BLaER1 (cell line): ENCODE measurements around the gene PKD2L1.
"Not testable (repeated sequence)": the region's sequence is repeated elsewhere in the genome, so short reads cannot be mapped to it uniquely, and the experiment has no call there.

Experiments
- H3K27ac ChIP-seq: shearing (Covaris generic); formaldehyde crosslinking; 2 replicates; pipeline ENCODE4 v1.8.1; 2022
- H3K27me3 ChIP-seq: shearing (Covaris generic); formaldehyde crosslinking; 2 replicates; pipeline ENCODE4 v1.8.1; 2022
- H3K36me3 ChIP-seq: shearing (Covaris generic); formaldehyde crosslinking; 2 replicates; pipeline ENCODE4 v1.8.1; 2022
- H3K4me1 ChIP-seq: shearing (Covaris generic); formaldehyde crosslinking; 2 replicates; pipeline ENCODE4 v1.8.1; 2022
- H3K4me2 ChIP-seq: shearing (Covaris generic); formaldehyde crosslinking; 2 replicates; pipeline ENCODE4 v1.8.1; 2022
- H3K4me3 ChIP-seq: shearing (Covaris generic); formaldehyde crosslinking; 2 replicates; pipeline ENCODE4 v1.8.1; 2022
- H3K9ac ChIP-seq: shearing (Covaris generic); formaldehyde crosslinking; 2 replicates; pipeline ENCODE4 v1.8.1; 2022
- H3K9me3 ChIP-seq: shearing (Covaris generic); formaldehyde crosslinking; 2 replicates; pipeline ENCODE4 v1.8.1; 2022
- H4K20me1 ChIP-seq: shearing (Covaris generic); formaldehyde crosslinking; 2 replicates; pipeline ENCODE4 v1.8.1; 2022
- Cebpa-rat ChIP-seq: shearing (Covaris generic); IDR thresholded peaks from 2 replicates; pipeline ENCODE4 v1.8.1; 2022

The PKD2L1 gene

DNA sequence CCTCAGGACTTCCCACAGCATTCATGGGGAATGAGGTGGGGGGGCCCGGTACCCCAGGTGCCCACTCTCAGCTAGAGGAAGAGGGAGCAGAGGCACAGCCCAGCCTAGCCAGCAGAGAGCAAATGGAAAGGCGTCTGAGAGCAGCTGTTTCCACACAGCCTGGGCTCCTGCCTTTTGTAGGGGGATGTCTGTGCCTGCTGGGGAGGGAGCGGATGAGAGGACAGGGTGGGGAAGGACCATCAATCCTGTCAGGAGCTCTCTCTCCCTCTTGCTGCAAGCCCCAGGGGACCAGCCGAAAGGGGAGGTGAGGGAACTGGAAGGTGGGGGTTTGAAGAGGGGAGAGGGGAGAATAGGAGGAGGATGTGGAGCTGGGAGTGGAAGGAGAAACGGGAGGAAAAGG is at the start of gene PKD2L1:
Gene PKD2L1, minus strand, starts transcription at position 150 of the 400 bp plus-strand sequence. Its CDS starts 125 bp downstream, at position 25.
- H3K36me3 ChIP-seq, result no peaks in the 10 kb centered on the region
- no peak within 1 kb of the TSS for H3K27ac ChIP-seq
- TF ChIP-seq Cebpa-rat, result no peak
- no peaks in the 10 kb centered on the region for H4K20me1 ChIP-seq
- no peak within 1 kb of the TSS for H3K9ac ChIP-seq
- no peak within 1 kb of the TSS for H3K4me2 ChIP-seq
- H3K9me3 ChIP-seq, result no peaks in the 10 kb centered on the region
- no peaks in the 10 kb centered on the region for H3K27me3 ChIP-seq
- no peak within 1 kb of the TSS for H3K4me3 ChIP-seq
- H3K4me1 ChIP-seq, result peaks cover 10% of the 10 kb centered on the region

GRCh38 chr10:100377830-100378229 is 47.8 kb upstream of the PKD2L1 start:
- no peak for TF ChIP-seq Cebpa-rat
- H3K36me3 ChIP-seq, result peaks cover 25% of the 10 kb centered on the region
- peaks cover 10% of the 10 kb centered on the region; the same call in 1 of the 2 replicates for H3K27me3 ChIP-seq
- H4K20me1 ChIP-seq, result peaks cover 44% of the 10 kb centered on the region
- peak overlapping the region; percentile 8; the same call in 1 of the 2 replicates for H3K4me2 ChIP-seq
- H3K4me3 ChIP-seq, result no peak overlapping the region
- H3K27ac ChIP-seq, result no peak overlapping the region
- peaks cover 38% of the 10 kb centered on the region for H3K4me1 ChIP-seq
- no peak overlapping the region for H3K9ac ChIP-seq
- no peaks in the 10 kb centered on the region for H3K9me3 ChIP-seq

GRCh38 chr10:100376656-100377055 is 46.6 kb upstream of the PKD2L1 start:
- not testable (repeated sequence) for H3K4me3 ChIP-seq, H3K4me2 ChIP-seq, H3K9me3 ChIP-seq, H3K9ac ChIP-seq, H3K27me3 ChIP-seq, H3K27ac ChIP-seq
- peaks cover 44% of the 10 kb centered on the region for H4K20me1 ChIP-seq
- peaks cover 49% of the 10 kb centered on the region for H3K4me1 ChIP-seq
- peaks cover 13% of the 10 kb centered on the region for H3K36me3 ChIP-seq

- H3K4me1 ChIP-seq, result peaks cover 68% of the 10 kb centered on the region
- not testable (repeated sequence) for H3K36me3 ChIP-seq, H3K27me3 ChIP-seq, H3K9me3 ChIP-seq
- peak overlapping the region; percentile 77 for H3K4me3 ChIP-seq
- H3K4me2 ChIP-seq, result peak overlapping the region; percentile 85
- peaks cover 36% of the 10 kb centered on the region for H4K20me1 ChIP-seq
- peak overlapping the region; percentile 95 for H3K27ac ChIP-seq
- H3K9ac ChIP-seq, result peak overlapping the region; percentile 89; the same call in 1 of the 2 replicates
Observed at GRCh38 chr10:100374677-100375353, 44.8 kb upstream of the PKD2L1 start.

DNA sequence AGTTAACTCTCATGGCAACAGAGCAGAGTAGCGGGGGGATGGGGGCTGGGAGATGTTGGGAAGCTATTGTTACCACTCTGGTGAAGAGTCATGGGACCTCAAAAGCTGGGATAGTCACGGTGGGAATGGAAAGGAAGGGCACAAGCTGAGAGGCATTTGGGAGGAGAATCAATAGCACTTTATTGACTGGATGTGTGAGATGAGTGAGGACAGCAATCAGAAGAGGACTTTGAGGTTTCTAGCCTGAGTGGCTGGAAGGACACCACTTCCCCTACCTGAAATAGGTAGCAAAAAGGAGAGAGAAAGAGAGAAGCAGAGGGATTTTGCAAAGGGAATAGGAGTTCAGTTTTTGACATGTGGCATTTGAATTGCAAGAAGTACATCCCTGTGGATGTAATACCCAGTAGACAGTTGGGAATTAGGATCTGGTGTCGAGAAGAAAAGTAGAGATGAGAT is 44.2 kb upstream of the PKD2L1 start:
- Histone ChIP-seq H3K4me1 (peaks cover 69% of the 10 kb centered on the region), H3K27me3 (peaks cover 9% of the 10 kb centered on the region; the same call in 1 of the 2 replicates), H3K36me3 (no peaks in the 10 kb centered on the region), H3K9ac (peak overlapping the region; percentile 89), H3K9me3 (no peaks in the 10 kb centered on the region), H3K4me2 (peak overlapping the region; percentile 85), H4K20me1 (peaks cover 30% of the 10 kb centered on the region), H3K27ac (peak overlapping the region; percentile 95), H3K4me3 (peak overlapping the region; percentile 77)
- no peak for TF ChIP-seq Cebpa-rat

GRCh38 chr10:100373298-100374199 is 43.5 kb upstream of the PKD2L1 start:
- H3K4me1 ChIP-seq, result peaks cover 69% of the 10 kb centered on the region
- peak overlapping the region; percentile 85 for H3K4me2 ChIP-seq
- H3K27me3 ChIP-seq, result 0 out of 2 replicates have a peak, but pooled peaks cover 2% of the 10 kb centered on the region
- peak overlapping the region; percentile 77 for H3K4me3 ChIP-seq
- H3K9ac ChIP-seq, result peak overlapping the region; percentile 89
- no peaks in the 10 kb centered on the region for H3K9me3 ChIP-seq
- H3K27ac ChIP-seq, result peak overlapping the region; percentile 95
- no peaks in the 10 kb centered on the region for H3K36me3 ChIP-seq
- peak; percentile 71; the same call in 1 of the 2 replicates for TF ChIP-seq Cebpa-rat
- H4K20me1 ChIP-seq, result peaks cover 23% of the 10 kb centered on the region

DNA sequence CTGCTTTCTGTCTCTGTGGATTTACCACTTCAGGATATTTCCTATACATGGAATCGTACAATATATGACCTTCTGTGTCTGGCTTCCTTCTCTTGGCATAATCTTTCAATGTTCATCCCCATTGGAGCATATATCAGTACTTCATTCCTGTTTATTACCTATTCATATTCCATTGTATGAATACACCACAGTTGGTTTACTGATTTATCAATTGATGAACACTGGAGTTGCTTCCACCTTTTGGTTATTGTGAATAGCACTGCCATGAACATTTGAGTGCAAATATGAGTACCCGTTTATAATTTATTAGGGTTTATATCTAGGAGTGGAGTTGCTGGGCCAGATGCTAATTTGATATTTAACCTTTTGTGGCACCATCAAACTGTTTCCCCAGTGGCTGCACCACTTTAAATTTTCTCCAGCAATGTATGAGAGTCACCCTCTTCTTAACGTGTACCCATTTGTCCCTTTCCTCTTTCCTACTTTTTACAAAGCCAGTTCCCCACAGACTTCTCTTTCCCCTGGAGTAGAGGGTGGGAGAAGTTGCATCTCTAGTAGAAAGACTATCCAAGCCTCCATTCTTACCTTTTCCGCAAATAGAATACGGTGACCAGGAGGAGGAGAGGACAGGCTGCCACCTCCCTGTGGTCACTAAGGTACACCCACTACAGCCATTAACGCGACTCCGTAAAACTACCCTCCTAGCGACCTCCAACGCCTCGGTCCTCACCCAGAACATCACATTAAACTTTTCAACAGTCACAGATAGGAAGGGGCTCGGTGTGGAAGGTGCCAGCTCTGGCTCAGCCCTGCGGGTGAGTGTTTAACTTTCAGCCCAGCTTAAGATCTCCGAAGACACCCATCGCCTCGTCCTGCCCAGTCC is 42.6 kb upstream of the PKD2L1 start:
- H3K36me3 ChIP-seq, result no peaks in the 10 kb centered on the region
- peaks cover 14% of the 10 kb centered on the region for H4K20me1 ChIP-seq
- TF ChIP-seq Cebpa-rat, result no peak
- peak overlapping the region; percentile 77 for H3K4me3 ChIP-seq
- H3K27ac ChIP-seq, result peak overlapping the region; percentile 95
- peak overlapping the region; percentile 89; the same call in 1 of the 2 replicates for H3K9ac ChIP-seq
- H3K27me3 ChIP-seq, result 0 out of 2 replicates have a peak, but pooled peaks cover 2% of the 10 kb centered on the region
- peak overlapping the region; percentile 85 for H3K4me2 ChIP-seq
- H3K4me1 ChIP-seq, result peaks cover 62% of the 10 kb centered on the region
- H3K9me3 ChIP-seq, result no peaks in the 10 kb centered on the region

GRCh38 chr10:100371482-100372027 is 41.5 kb upstream of the PKD2L1 start:
- Histone ChIP-seq H4K20me1 (peaks cover 3% of the 10 kb centered on the region; the same call in 1 of the 2 replicates), H3K9ac (no peak overlapping the region; the same call in 1 of the 2 replicates), H3K27ac (peak overlapping the region; percentile 36), H3K4me1 (peaks cover 57% of the 10 kb centered on the region), H3K4me3 (no peak overlapping the region), H3K4me2 (peak overlapping the region; percentile 53), H3K27me3 (no peaks in the 10 kb centered on the region), H3K9me3 (no peaks in the 10 kb centered on the region), H3K36me3 (no peaks in the 10 kb centered on the region)
- TF ChIP-seq Cebpa-rat, result no peak
